ENCODE results near the gene UBE4A.

UBE4A gene, protein sequence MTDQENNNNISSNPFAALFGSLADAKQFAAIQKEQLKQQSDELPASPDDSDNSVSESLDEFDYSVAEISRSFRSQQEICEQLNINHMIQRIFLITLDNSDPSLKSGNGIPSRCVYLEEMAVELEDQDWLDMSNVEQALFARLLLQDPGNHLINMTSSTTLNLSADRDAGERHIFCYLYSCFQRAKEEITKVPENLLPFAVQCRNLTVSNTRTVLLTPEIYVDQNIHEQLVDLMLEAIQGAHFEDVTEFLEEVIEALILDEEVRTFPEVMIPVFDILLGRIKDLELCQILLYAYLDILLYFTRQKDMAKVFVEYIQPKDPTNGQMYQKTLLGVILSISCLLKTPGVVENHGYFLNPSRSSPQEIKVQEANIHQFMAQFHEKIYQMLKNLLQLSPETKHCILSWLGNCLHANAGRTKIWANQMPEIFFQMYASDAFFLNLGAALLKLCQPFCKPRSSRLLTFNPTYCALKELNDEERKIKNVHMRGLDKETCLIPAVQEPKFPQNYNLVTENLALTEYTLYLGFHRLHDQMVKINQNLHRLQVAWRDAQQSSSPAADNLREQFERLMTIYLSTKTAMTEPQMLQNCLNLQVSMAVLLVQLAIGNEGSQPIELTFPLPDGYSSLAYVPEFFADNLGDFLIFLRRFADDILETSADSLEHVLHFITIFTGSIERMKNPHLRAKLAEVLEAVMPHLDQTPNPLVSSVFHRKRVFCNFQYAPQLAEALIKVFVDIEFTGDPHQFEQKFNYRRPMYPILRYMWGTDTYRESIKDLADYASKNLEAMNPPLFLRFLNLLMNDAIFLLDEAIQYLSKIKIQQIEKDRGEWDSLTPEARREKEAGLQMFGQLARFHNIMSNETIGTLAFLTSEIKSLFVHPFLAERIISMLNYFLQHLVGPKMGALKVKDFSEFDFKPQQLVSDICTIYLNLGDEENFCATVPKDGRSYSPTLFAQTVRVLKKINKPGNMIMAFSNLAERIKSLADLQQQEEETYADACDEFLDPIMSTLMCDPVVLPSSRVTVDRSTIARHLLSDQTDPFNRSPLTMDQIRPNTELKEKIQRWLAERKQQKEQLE

DNA sequence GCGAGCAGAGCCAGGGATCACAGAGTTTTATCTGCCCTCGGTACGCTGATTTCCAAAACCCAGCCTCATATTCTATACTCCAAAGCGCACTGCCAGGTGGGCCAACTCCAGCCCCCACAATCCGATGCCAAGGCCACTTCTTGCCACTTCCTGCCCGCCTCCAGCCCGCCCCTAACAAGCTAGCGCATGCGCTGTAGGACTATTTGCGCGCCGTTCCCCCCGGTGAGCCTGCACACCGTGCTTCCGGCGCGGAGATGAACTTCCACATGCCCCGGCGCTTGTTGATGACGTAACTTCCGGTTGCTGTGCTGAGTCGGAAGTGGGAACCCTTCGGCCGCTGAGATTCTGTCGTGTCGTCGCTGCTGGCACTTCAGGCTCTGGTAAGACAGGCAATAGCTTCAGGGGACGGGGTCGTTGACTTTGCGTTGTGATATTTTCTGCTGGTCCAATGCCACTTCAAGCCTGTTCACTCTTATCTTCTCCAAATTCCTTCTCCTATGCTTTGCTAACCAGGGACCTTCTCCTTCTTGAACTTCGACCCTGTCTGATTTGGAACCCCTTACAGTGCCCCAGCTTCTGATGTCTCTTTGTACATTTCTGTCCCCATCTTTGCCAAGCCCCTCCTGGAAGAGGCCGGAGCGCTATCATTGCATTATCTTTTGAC is at the start of gene UBE4A:
Gene UBE4A, plus strand, starts transcription at position 306 of the 664 bp plus-strand sequence. CDS start 5,481 bp downstream, outside the sequence.
- peak; percentile 95 for DNase-seq (ENCODE audit: low read depth)

GRCh38 chr11:118310271-118310670 is 49.1 kb upstream of the UBE4A start:
- no peak for DNase-seq (ENCODE audit: low read depth)

- no peak for DNase-seq (ENCODE audit: low read depth)
These were observed 48.5 kb upstream of the UBE4A start for GRCh38 chr11:118310781-118311485.

DNA sequence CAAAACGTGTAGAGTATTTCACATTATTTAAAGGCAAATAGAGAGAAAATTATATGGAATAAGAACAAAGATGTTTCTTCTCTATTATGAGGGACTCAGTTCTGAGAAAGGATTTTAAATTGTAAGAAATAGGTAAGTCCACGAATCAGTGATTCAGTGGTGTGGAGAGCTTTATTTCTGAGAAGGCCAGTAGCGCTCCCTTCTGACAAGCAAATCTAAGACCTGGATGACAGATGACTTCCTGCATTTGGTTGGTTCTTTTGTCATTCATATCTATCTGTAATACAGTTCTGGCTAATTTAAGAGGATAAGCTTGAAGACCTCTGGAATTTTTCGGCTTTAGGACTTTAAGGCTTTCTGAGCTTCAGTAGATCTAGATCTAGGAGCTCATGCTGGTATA is 47.9 kb upstream of the UBE4A start:
- DNase-seq (ENCODE audit: low read depth) = no peak

GRCh38 chr11:118312328-118312727 is 47.1 kb upstream of the UBE4A start:
- DNase-seq (ENCODE audit: low read depth) = no peak

- DNase-seq (ENCODE audit: low read depth) = peak; percentile 34
These were observed 46.2 kb upstream of the UBE4A start for GRCh38 chr11:118313242-118313641.

DNA sequence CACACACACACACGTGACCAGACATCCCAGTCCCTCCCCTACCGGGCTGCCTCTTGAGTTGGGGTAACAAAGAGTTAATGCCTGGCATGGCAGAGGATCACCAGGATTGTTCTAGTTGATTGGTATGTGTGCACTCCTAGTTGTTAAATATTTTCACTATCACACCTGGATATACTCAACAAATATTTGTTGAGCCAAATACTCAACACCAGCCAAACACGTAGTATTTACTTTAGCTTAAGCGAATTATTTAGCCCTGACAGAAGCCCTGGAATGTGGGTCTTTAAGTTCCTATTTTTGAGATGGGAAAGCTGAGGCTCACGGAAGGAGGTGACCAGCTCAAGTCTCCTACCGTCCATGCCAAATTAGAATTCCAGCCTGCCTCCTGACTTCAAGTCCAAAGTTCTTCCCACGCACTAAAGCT is 44.4 kb upstream of the UBE4A start:
- no peak for DNase-seq (ENCODE audit: low read depth)

DNA sequence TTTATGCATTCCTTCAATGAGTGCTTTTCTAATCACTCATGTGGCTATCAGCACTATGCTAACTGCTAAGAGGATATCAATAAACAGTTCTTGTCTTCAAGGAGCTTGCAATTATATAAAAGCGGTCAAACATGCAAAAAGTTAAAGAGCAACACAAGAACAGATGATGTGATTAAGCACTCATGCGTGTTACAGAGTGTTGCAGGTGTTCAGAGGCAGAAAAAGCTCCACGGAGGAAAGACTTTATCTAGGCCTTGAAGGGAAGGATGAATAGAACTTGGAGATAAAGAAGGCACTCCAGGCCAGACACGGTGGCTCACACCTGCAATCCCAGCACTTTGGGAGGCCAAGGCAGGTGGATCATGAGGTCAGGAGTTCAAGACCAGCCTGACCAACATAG is 41.3 kb upstream of the UBE4A start:
- DNase-seq (ENCODE audit: low read depth) = no peak

DNA sequence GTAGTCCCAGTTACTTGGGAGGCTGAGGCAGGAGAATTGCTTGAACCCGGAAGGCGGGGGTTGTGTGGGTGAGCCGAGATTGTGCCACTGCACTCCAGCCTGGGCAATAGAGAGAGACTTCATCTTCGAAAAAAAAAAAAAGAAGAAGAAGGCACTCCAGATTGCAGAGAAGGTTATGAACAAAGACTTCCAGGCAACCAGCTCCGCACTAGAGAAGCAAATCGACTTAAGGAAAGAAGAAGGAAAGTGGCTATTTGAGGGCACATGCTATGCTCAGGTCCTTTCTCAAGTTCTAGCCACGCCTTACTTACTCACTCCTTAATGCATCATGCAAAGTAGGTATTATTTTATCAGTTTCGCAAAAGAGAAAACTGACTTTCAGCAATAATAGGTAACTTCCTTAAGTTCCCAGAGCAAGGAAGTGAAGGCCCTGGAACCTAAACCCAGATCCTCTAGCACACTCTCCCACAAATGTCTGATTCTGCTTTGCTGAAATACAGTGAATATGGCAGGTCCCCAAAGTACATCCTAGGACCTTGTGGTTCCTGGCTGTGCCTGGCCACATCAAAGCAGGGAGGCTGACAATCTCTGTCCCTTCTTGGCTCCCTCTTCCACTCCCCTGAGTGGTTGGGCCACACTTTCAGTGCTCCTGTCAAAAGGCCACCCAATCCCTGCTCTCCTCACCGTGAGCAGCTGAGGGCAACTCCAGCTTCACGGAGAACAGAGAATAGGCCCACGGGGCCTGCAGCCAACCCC is 40.6 kb upstream of the UBE4A start:
- no peak for DNase-seq (ENCODE audit: low read depth)

- DNase-seq (ENCODE audit: low read depth) = no peak
These were observed 40.1 kb upstream of the UBE4A start for GRCh38 chr11:118319337-118319707.

GRCh38 chr11:118320515-118320914 is 38.9 kb upstream of the UBE4A start:
- no peak for DNase-seq (ENCODE audit: low read depth)

DNA sequence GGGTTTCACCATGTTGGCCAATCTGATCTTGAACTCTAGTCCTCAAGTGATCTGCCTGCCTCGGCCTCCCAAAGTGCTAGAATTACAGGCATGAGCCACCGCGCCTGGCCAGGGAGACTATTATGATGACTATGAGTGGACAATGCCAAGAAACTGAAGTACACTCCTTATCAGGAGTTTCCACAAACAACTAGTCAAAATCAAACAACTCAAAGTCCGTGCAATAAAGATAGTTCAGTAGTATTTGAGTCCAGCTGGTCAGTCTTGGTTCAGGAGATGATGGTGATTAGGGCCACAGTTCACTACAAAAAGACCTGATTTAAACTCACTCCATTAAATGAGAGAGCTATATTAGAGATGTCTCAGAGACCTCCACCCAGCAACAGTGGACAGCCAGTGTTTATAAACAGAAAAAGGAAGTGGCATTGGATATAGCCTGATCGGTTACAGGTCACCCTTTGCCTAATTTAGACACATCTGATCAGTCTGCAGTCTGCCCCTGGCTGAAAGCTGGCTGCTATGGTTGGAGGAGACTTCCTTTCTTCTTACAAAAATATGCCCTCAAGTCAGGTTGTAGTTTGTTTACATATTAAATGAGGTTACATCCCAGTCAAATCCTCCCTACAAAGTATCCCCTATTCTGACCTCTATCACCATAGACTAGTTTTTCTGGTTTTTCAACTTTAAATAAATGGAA is 37.9 kb upstream of the UBE4A start:
- DNase-seq (ENCODE audit: low read depth) = no peak

GRCh38 chr11:118322721-118323120 is 36.7 kb upstream of the UBE4A start:
- DNase-seq (ENCODE audit: low read depth) = no peak

DNA sequence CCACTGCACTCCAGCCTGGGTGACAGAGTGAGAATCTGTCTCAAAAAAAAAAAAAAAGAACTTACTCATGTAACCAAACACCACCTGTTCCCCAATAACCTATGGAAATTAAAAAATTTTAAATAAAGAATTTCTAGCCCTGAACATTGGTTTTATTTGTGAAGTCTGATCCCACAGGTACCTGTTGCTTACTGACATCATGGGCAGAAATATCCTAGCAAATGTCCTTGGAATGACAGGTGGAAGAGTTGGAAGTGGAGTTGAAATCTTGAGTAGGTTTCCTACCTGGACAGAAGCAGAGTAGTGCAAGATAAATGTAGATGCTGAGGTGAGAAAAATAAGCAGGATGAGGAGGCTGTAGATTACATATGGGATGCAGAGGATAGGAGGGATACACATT is 34.1 kb upstream of the UBE4A start:
- DNase-seq (ENCODE audit: low read depth) = no peak

DNA sequence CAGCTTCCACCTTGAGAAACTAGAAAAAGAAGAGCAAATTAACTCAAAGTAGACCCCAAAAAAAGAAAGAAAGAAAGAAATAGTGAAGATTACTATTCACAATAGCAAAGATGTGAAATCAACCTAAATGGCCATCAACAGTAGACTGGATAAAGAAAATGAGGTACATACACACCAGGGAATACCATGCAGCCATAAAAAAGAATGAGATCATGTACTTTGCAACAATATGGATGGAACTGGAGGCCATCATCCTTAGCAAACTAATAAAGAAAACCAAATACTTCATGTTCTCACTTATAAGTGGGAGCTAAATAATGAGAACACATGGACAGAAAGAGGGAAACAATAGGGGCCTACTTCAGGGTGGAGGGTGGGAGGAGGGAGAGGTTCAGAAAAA is 30.7 kb upstream of the UBE4A start:
- DNase-seq (ENCODE audit: low read depth) = no peak

DNA sequence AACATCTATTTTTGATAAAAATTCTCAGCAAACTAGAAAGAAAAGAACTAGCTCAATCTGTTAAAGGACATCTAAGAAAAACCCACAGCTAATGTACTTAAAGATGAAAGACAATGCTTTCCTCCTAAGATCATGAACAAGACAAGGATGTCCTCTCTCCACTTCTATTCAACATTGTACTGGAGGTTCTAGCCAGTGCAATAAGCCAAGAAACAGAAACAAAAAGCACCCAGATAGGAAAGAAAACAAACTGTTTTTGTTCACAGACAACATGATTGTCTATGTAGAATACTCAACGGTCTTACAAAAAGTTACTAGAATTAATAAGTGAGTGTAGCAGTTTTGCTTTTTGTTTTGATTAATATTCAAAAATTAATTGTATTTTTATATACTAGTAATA is 24.7 kb upstream of the UBE4A start:
- DNase-seq (ENCODE audit: low read depth) = no peak

GRCh38 chr11:118338637-118339061 is 20.8 kb upstream of the UBE4A start:
- DNase-seq (ENCODE audit: low read depth) = no peak

DNA sequence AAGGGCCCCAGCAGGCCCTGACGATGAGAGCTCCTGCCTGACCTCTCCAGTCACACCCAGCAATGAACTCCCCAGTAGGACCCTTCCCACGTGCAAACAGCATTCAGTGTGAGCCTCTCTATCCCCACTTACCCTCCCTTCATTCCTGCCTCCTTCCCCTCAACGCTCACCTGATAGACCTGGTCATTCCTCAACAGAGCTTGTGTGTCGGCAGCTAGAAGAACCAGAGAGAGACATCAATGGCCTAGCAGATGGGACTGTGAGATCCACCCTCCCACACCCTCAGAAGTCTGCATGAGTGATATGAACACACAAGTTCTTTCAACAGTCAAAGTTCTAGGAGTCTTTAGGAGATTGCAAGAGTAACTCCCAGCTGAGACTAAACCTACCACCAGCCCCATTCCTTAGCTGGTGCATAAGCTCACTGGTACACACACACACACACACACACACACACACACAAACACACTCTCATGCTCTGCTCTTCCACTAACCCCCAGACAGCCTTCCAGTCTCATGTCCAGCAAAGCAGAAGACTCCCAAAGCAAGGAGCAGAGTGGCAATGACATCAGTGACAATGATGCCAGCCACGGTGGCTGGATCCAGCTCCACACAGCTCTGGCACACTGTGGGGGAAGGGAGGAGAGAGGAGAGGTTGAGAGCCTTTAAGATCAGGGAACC is 20.0 kb upstream of the UBE4A start:
- no peak for DNase-seq (ENCODE audit: low read depth)

DNA sequence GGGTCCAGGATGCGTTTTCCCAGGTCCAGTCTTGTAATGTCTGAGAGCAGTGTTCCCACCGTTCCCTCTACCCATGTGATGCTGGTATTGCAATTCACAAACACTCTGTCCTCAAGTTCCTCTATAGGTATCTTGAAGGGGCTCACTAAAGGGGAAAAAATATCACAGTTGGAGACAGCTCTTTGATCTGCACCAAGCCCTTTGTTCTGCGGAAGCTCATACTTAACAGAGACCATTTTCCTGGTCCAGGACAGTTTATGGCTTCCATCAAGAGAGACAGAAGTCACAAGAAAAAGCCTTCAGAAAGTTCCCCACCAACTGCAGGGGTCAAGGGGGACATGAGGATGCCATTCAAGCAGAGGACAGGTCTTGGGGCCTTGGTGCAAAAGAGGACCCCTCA is 19.0 kb upstream of the UBE4A start:
- DNase-seq (ENCODE audit: low read depth) = no peak

GRCh38 chr11:118341261-118341660 is 18.1 kb upstream of the UBE4A start:
- no peak for DNase-seq (ENCODE audit: low read depth)
